MM.1S (cell line): ENCODE results near the gene DNAH10.
A peak's percentile ranks its signal among the peaks of the same experiment; 100 is the strongest.

Experiments
- DNase-seq: peaks from one replicate; pipeline ENCODE4 v3.0.0-alpha.2; 2015
- H2AFZ ChIP-seq: fragments of 300-600 bp; sonication (generic); 2 replicates; pipeline ENCODE4 v1.6.0; 2016; ENCODE audit warnings: antibody characterized with exemption, low read length
- H3F3A ChIP-seq: fragments of 300-600 bp; sonication (generic); 2 replicates; pipeline ENCODE4 v1.6.1; 2016; ENCODE audit warnings: mild to moderate bottlenecking, antibody characterized with exemption, low read length, moderate library complexity, mixed read lengths; ENCODE audit not compliant: insufficient read depth
- H3K27ac ChIP-seq: fragments of 300-600 bp; sonication (generic); 2 replicates; pipeline ENCODE4 v1.5.1; 2016; ENCODE audit warnings: mild to moderate bottlenecking, low read length
- H3K27me3 ChIP-seq: fragments of 300-600 bp; sonication (generic); replicated peaks from 2 replicates; pipeline ENCODE4 v1.6.0; 2016; ENCODE audit warnings: low read length; ENCODE audit not compliant: insufficient read depth
- H3K36me3 ChIP-seq: fragments of 300-600 bp; sonication (generic); replicated peaks from 2 replicates; pipeline ENCODE4 v1.6.1; 2016; ENCODE audit warnings: mild to moderate bottlenecking, low read length, mixed read lengths; ENCODE audit not compliant: insufficient read depth
- H3K4me1 ChIP-seq: fragments of 300-600 bp; sonication (generic); 2 replicates; pipeline ENCODE4 v1.6.1; 2016; ENCODE audit warnings: low read length, mixed read lengths
- H3K4me2 ChIP-seq: fragments of 300-600 bp; sonication (generic); 2 replicates; pipeline ENCODE4 v1.6.0; 2016; ENCODE audit warnings: low read depth, low read length
- H3K4me3 ChIP-seq: fragments of 300-600 bp; sonication (generic); 2 replicates; pipeline ENCODE4 v1.5.1; 2016; ENCODE audit warnings: low read length, mixed read lengths
- H3K79me2 ChIP-seq: fragments of 300-600 bp; sonication (generic); 2 replicates; pipeline ENCODE4 v1.6.1; 2016; ENCODE audit warnings: mixed run types, low read length, mixed read lengths
- H3K9ac ChIP-seq: fragments of 300-600 bp; sonication (generic); 2 replicates; pipeline ENCODE4 v1.6.1; 2016; ENCODE audit warnings: low read length, mixed read lengths
- H3K9me2 ChIP-seq: fragments of 300-600 bp; sonication (generic); replicated peaks from 2 replicates; pipeline ENCODE4 v1.6.1; 2016; ENCODE audit warnings: mild to moderate bottlenecking, low read length, mixed read lengths; ENCODE audit not compliant: insufficient read depth
- H3K9me3 ChIP-seq: fragments of 300-600 bp; sonication (generic); replicated peaks from 2 replicates; pipeline ENCODE4 v1.6.1; 2016; ENCODE audit warnings: mild to moderate bottlenecking, low read length, mixed read lengths; ENCODE audit not compliant: insufficient read depth
- H4K20me1 ChIP-seq: fragments of 300-600 bp; sonication (generic); 2 replicates; pipeline ENCODE4 v1.6.1; 2016; ENCODE audit warnings: mild to moderate bottlenecking, low read length, moderate library complexity, mixed read lengths; ENCODE audit not compliant: insufficient read depth
- EZH2 ChIP-seq: fragments of 300-600 bp; sonication (generic); optimal IDR thresholded peaks from 2 replicates; pipeline ENCODE3; 2017; ENCODE audit warnings: low read depth, mild to moderate bottlenecking, antibody characterized with exemption, low read length, mixed read lengths
- EZH2phosphoT487 ChIP-seq: fragments of 300-600 bp; sonication (generic); IDR thresholded peaks from 2 replicates; pipeline ENCODE4 v1.6.1; 2018; ENCODE audit warnings: antibody characterized with exemption, low read length
- TF ChIP-seq, protein P1 (sequence below): fragments of 300-600 bp; sonication (generic); IDR thresholded peaks from 2 replicates; pipeline ENCODE4 v1.5.1; 2016; ENCODE audit warnings: antibody characterized with exemption, low read length, mixed read lengths

Gene DNAH10

DNA sequence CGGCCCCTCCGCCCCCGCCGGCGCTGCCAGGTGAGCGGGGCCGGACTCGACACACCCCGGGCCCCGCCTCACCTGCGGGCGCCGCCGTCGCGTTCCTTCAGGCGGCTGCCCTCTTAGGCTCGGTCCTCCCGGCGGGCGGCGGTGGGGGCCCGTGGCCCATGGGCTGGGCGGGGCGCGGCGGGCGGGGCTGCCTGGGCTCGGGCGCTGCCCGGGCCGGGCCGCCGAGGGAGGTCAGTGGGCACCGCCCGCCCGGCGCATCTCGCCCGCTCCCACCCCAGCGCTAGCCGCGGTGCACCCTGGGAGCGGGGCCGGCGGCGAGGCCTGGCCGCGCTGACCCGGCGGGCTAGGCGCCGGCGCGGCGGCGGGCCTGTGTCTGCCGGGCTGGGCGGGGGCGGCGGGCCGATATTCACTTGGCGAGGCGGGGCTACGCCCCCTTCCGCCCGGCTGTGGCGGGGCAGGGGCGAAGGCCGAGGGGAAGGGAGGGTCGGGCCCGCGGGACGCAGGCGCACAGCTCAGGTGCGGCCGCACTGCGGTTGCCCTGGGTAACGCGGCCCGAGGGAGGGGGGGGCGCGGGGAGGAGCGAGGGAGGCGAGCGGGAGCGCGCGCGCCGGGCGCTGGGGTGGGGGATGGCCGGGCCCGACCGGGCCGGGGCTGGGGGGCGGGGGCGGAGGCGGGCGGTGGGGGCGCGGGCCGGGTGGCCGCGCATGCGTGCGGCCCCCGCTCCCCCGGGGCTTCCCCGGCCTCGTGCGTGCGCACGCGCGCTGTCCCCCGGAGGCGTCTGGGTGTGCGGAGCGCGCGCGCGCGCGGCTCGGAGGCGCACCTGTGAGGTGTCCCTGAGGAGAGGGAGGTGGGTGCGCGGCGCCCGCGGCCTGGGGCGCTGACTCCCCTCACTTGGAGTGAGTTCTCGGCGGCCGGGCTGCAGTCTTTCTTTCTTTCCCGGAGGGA is 210.6 kb downstream of the DNAH10 start, which contains the start of the genes CCDC92 and ZNF664:
Gene CCDC92, minus strand, starts transcription at position 375 of the 945 bp plus-strand sequence. CDS start 28,526 bp downstream, outside the sequence.
Gene ZNF664, plus strand, starts transcription at position 759 of the 945 bp plus-strand sequence. CDS start 38,930 bp downstream, outside the sequence.
- TF ChIP-seq, protein P1, sequence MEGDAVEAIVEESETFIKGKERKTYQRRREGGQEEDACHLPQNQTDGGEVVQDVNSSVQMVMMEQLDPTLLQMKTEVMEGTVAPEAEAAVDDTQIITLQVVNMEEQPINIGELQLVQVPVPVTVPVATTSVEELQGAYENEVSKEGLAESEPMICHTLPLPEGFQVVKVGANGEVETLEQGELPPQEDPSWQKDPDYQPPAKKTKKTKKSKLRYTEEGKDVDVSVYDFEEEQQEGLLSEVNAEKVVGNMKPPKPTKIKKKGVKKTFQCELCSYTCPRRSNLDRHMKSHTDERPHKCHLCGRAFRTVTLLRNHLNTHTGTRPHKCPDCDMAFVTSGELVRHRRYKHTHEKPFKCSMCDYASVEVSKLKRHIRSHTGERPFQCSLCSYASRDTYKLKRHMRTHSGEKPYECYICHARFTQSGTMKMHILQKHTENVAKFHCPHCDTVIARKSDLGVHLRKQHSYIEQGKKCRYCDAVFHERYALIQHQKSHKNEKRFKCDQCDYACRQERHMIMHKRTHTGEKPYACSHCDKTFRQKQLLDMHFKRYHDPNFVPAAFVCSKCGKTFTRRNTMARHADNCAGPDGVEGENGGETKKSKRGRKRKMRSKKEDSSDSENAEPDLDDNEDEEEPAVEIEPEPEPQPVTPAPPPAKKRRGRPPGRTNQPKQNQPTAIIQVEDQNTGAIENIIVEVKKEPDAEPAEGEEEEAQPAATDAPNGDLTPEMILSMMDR: no peak
- TF ChIP-seq EZH2phosphoT487 (no peak), EZH2 (no peak)
- H3K79me2 ChIP-seq: peaks cover 35% of the 10 kb centered on the region
- H3K9ac ChIP-seq: peak within 1 kb of the TSS; percentile 55
- no peaks in the 10 kb centered on the region for H4K20me1 ChIP-seq
- no peaks in the 10 kb centered on the region for H3K9me3 ChIP-seq
- DNase-seq: peak; percentile 85
- no peaks in the 10 kb centered on the region for H3K4me1 ChIP-seq
- H3K27me3 ChIP-seq: no peaks in the 10 kb centered on the region
- peak within 1 kb of the TSS; percentile 56 for H2AFZ ChIP-seq
- no peaks in the 10 kb centered on the region for H3K36me3 ChIP-seq
- peak within 1 kb of the TSS; percentile 45; the same call in 1 of the 2 replicates for H3K27ac ChIP-seq
- peak within 1 kb of the TSS; percentile 64 for H3K4me3 ChIP-seq
- peak within 1 kb of the TSS; percentile 70 for H3K4me2 ChIP-seq
- peaks cover 14% of the 10 kb centered on the region; the same call in 1 of the 2 replicates for H3F3A ChIP-seq
- H3K9me2 ChIP-seq: no peaks in the 10 kb centered on the region

DNA sequence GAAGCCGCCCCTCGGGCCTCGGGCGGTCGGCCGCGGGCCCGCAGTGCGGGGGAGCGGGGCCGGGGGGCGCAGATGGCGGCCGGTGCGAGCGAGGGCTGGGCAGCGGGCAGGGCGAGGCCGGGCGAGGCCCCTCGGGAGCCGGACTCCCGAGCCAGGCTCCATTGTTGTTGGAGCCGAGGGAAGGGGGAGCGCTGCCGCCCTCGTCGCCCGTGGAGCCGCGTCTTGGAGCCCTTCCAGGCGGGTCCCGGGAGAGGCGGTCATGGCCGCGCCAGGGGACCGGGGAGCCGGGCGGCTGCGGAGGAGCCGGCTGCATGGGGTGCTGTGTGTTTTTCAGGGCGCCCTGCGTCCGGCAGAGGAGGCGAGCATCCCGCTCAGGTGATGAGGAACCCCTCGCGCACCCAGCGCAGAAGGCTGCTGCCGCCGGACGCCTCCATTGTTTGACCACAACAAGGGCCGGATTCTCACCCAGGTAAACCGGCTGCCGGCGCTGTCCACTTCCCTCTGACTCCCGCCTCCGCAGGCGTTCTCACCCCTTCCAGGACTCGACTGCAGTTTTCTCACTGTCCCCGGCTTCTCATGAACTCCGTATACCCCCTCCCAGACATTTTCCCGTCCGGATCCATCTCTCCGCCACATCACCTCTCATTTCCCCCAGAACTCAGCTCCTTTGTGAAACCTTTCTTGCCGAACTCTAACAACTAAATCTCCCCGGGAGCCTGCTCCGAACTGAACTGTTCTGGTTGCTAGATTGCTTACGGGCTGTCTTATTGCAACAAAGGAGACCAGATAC is 211.6 kb downstream of the DNAH10 start:
- no peak for DNase-seq
- no peaks in the 10 kb centered on the region for H3K4me1 ChIP-seq
- peaks cover 38% of the 10 kb centered on the region for H3K79me2 ChIP-seq
- H4K20me1 ChIP-seq: no peaks in the 10 kb centered on the region
- TF ChIP-seq, protein P1: no peak
- TF ChIP-seq EZH2: no peak
- no peak for TF ChIP-seq EZH2phosphoT487
- no peaks in the 10 kb centered on the region for H3K27me3 ChIP-seq
- H3K4me3 ChIP-seq: peak overlapping the region; percentile 64
- no peaks in the 10 kb centered on the region for H3K36me3 ChIP-seq
- H3K27ac ChIP-seq: peak overlapping the region; percentile 18; the same call in 1 of the 2 replicates
- H2AFZ ChIP-seq: no peak overlapping the region
- H3K9ac ChIP-seq: peak overlapping the region; percentile 55
- H3K9me3 ChIP-seq: no peaks in the 10 kb centered on the region
- no peaks in the 10 kb centered on the region for H3K9me2 ChIP-seq
- peaks cover 14% of the 10 kb centered on the region; the same call in 1 of the 2 replicates for H3F3A ChIP-seq
- peak overlapping the region; percentile 54 for H3K4me2 ChIP-seq

- no peaks in the 10 kb centered on the region for H3K4me1 ChIP-seq
- H3K27ac ChIP-seq: no peak overlapping the region
- no peaks in the 10 kb centered on the region for H3K9me3 ChIP-seq
- H3K4me2 ChIP-seq: no peak overlapping the region
- H2AFZ ChIP-seq: no peak overlapping the region
- TF ChIP-seq, protein P1: no peak
- no peak for TF ChIP-seq EZH2phosphoT487
- TF ChIP-seq EZH2: no peak
- no peak overlapping the region for H3K4me3 ChIP-seq
- H3K9me2 ChIP-seq: no peaks in the 10 kb centered on the region
- peaks cover 38% of the 10 kb centered on the region for H3K79me2 ChIP-seq
- no peaks in the 10 kb centered on the region for H3K36me3 ChIP-seq
- no peaks in the 10 kb centered on the region for H4K20me1 ChIP-seq
- H3K27me3 ChIP-seq: no peaks in the 10 kb centered on the region
- no peak overlapping the region for H3K9ac ChIP-seq
- DNase-seq: no peak
- peaks cover 11% of the 10 kb centered on the region; the same call in 1 of the 2 replicates for H3F3A ChIP-seq
Measured at GRCh38 chr12:123976227-123976826, 214.2 kb downstream of the DNAH10 start.
